Esophagus squamous epithelium (tissue), 5 donors: ENCODE results near the gene NAA15. TPM values are rescaled to one million over a fixed set of nuclear protein-coding genes. Genes with fewer than 3 reads are reported as not detected.
"Not testable (repeated sequence)": the region's sequence is repeated elsewhere in the genome, so short reads cannot be mapped to it uniquely, and the experiment has no call there.

Source experiments
- DNase-seq: peaks from one replicate; lab custom pipeline; 2025; lab: John Stamatoyannopoulos, UW
- H3K27ac ChIP-seq, 4 donors: fragments of 200-600 bp; sonication (generic); one replicate each; pipeline ENCODE4 v1.5.1; 2016 to 2019; ENCODE audit warnings: mild to moderate bottlenecking in 1 of 4
- H3K27me3 ChIP-seq, 4 donors: fragments of 200-600 bp; sonication (generic); 1 replicate in 3 of 4; 2 replicates in 1 of 4; pipeline versions ENCODE4 v1.5.1 to v1.6.0; 2017 to 2021; ENCODE audit warnings: antibody characterized with exemption in 1 of 4
- H3K36me3 ChIP-seq, 3 donors: fragments of 200-600 bp; sonication (generic); one replicate each; pipeline ENCODE4 v1.5.1; 2016 to 2019
- H3K4me1 ChIP-seq, 3 donors: fragments of 200-600 bp; sonication (generic); one replicate each; pipeline ENCODE4 v1.5.1; 2017 to 2019
- H3K4me3 ChIP-seq, 4 donors: fragments of 200-600 bp; sonication (generic); 1 replicate in 3 of 4; 2 replicates in 1 of 4; pipeline ENCODE4 v1.5.1; 2016 to 2019; ENCODE audit warnings: mild to moderate bottlenecking in 2 of 4, moderate library complexity in 1 of 4
- H3K9me3 ChIP-seq, 3 donors: fragments of 200-600 bp; sonication (generic); one replicate each; pipeline ENCODE4 v1.5.1; 2016 to 2019
- POLR2A ChIP-seq, 4 donors: fragments of 450-650 bp; IDR thresholded peaks; one replicate each; pipeline ENCODE4 v1.6.1; 2017; ENCODE audit warnings: antibody characterized with exemption in 4 of 4, mild to moderate bottlenecking in 4 of 4, moderate library complexity in 3 of 4
- WGBS, 2 donors: methylation state at CpG; one replicate each; pipeline ENCODE4 v1.1.5; 2018; 5-methylcytosine and 5-hydroxymethylcytosine counted together
- intact Hi-C: fragments of 100-400 bp; cut with DNase I; formaldehyde crosslinking; loops from one replicate; pipeline ENCODE4 v1.15.0; 2022
- small RNA-seq, 4 donors: library from RNA; depleted of rRNA; stranded (forward); fragments of <200 nt; gene quantifications; one replicate each; pipeline ENCODE3, GENCODE V24; 2016
- total RNA-seq, 4 donors: library from RNA; depleted of rRNA; stranded (reverse); fragments of >200 nt; gene quantifications; one replicate each; pipeline ENCODE4 v1.1.0, GENCODE V29; 2016
- TF ChIP-seq, protein P1 (sequence below), 6 experiments: fragments of 450-650 bp in 4 of 6; fragments of 200-600 bp in 2 of 6; sonication (generic) in 2 of 6; IDR thresholded peaks; one replicate each; pipeline ENCODE4 v1.5.1; 2016 to 2019; ENCODE audit warnings: antibody characterized with exemption in 6 of 6, mild to moderate bottlenecking in 4 of 6, moderate library complexity in 4 of 6
- donor health status: DM: yes; HTN: yes; CAD: no.

The NAA15 gene
- total RNA-seq, 4 donors from 2014 or later = 28.8 to 51.1 (median 38.4) TPM

DNA sequence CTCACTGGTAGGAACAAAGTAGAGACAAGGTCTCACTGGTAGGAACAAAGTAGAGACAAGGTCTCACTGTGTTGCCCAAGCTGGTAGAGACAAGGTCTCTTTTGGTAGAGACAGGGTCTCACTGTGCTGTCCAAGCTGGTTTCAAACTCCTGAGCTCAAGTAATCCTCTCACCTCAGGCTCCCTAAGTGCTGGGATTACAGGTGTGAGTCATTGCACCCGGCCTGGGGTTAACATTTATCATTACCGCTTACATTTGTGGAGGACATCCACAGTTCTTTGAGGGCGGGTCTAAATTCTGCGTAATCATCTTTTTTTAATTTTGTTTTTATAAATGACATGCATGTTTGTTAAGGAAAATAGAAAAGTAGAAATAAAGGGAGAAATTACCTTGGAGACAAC is 164.6 kb downstream of the NAA15 start:
- Histone ChIP-seq H3K4me1 (peaks cover 0 to 18% (median 0%) of the 10 kb centered on the region in 3 donors), H3K27me3 (no peaks in the 10 kb centered on the region), H3K9me3 (peaks cover 0 to 7% (median 0%) of the 10 kb centered on the region in 3 donors), H3K4me3 (no peak overlapping the region), H3K27ac (no peak overlapping the region), H3K36me3 (peaks cover 0 to 6% (median 0%) of the 10 kb centered on the region in 3 donors)
- no peak for DNase-seq
- intact Hi-C loops = no loop called here
- TF ChIP-seq, protein P1, sequence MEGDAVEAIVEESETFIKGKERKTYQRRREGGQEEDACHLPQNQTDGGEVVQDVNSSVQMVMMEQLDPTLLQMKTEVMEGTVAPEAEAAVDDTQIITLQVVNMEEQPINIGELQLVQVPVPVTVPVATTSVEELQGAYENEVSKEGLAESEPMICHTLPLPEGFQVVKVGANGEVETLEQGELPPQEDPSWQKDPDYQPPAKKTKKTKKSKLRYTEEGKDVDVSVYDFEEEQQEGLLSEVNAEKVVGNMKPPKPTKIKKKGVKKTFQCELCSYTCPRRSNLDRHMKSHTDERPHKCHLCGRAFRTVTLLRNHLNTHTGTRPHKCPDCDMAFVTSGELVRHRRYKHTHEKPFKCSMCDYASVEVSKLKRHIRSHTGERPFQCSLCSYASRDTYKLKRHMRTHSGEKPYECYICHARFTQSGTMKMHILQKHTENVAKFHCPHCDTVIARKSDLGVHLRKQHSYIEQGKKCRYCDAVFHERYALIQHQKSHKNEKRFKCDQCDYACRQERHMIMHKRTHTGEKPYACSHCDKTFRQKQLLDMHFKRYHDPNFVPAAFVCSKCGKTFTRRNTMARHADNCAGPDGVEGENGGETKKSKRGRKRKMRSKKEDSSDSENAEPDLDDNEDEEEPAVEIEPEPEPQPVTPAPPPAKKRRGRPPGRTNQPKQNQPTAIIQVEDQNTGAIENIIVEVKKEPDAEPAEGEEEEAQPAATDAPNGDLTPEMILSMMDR (IDR thresholded peaks at IDR 0.05) = no peak
- no peak for TF ChIP-seq POLR2A (IDR thresholded peaks at IDR 0.05)
- WGBS, 2 donors = 51 to 76% methylated on average over 4 of the region's 4 CpGs

DNA sequence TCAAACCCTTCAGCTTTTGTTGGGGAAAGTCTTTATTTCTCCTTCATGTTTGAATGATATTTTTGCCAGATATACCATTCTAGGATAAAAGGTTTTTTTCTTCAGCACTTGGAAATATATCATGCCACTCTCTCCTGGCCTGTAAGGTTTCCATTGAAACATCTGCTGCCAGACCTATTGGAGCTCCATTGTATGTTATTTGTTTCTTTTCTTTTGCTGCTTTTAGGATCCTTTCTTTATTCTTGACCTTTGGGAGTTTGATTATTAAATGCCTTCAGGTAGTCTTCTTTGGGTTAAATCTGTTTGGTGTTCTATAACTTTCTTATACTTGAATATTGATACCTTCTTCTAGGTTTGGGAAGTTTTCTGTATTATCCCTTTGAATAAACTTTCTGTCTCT is 167.5 kb downstream of the NAA15 start:
- peaks cover 0 to 14% (median 0%) of the 10 kb centered on the region in 3 donors for H3K4me1 ChIP-seq
- peaks cover 0 to 22% (median 5%) of the 10 kb centered on the region in 3 donors for H3K36me3 ChIP-seq
- intact Hi-C loops, DNase-seq, H3K27ac ChIP-seq, H3K4me3 ChIP-seq, H3K27me3 ChIP-seq, H3K9me3 ChIP-seq: not testable (repeated sequence)

DNA sequence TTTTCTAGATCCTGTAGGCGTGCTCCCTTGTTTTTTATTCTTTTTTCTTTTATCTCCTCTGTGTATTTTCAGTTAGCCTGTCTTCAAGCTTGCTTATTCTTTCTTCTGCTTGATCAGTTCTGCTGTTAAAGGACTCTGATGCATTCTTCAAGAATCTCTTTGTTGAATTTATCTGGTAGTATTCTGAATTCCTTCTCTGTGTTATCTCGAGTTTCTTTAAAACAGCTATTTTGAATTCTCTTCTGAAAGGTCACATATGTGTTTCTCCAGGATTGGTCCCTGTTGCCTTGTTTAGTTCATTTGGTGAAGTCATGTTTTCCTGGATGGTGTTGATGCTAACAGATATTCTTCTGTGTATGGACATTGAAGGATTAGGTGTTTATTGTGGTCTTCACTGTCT is 167.9 kb downstream of the NAA15 start:
- no peak for DNase-seq
- Histone ChIP-seq H3K36me3 (peaks cover 0 to 26% (median 5%) of the 10 kb centered on the region in 3 donors), H3K27me3 (no peaks in the 10 kb centered on the region), H3K4me1 (peaks cover 0 to 14% (median 0%) of the 10 kb centered on the region in 3 donors), H3K9me3 (peaks cover 0 to 7% (median 0%) of the 10 kb centered on the region in 3 donors), H3K4me3 (no peak overlapping the region), H3K27ac (no peak overlapping the region)
- intact Hi-C loops = no loop called here
- WGBS, 2 donors = 80 to 85% methylated on average over 2 of the region's 2 CpGs
- TF ChIP-seq POLR2A (IDR thresholded peaks at IDR 0.05) = no peak
- TF ChIP-seq, protein P1 (IDR thresholded peaks at IDR 0.05) = no peak

Small RNA genes within 50 kb of the gene (small RNA-seq; reads per million reads assigned to genes)
- gene RF01225 (0 reads per million in 4 donors), gene RNU6-1074P (0 reads per million in 4 donors), gene RNU6-1214P (0 reads per million in 4 donors)

Other genes with a start within 250 kb of the NAA15 start
- gene ELF2, start 124.3 kb upstream of the NAA15 start, total RNA-seq = 10 to 100 TPM; 17.6 to 47.3 (median 22.1) TPM
- under 1 TPM in 1 of 4 donors, not detected in 3; 0.38 TPM for gene MGARP, start 21.3 kb upstream of the NAA15 start, total RNA-seq
- gene NDUFC1, start 972 bp downstream of the NAA15 start, total RNA-seq = 10 to 100 TPM; 24.6 to 57.5 (median 40.9) TPM
- 1 to 10 TPM; 3.4 to 9.2 (median 6.6) TPM for gene RAB33B, start 152.6 kb downstream of the NAA15 start, total RNA-seq